ENCODE data around the gene ST3GAL4. TPM values are rescaled to one million over a fixed set of nuclear protein-coding genes. Genes with fewer than 3 reads are reported as not detected.

ST3GAL4 gene
- total RNA-seq, 1 experiment from 2014 or later: 13.1 TPM

- Histone ChIP-seq H3K4me3 (replicated peaks in 1 of 2; ENCODE audit: low read depth in 1 of 2, low read length in 2 of 2) (no peak overlapping the region), H2AFZ (ENCODE audit: low read depth, low read length, poor library complexity, severe bottlenecking) (no peak overlapping the region), H3K9ac (ENCODE audit: low read length) (no peak overlapping the region), H4K20me1 (ENCODE audit: insufficient read depth) (no peaks in the 10 kb centered on the region), H3K79me2 (ENCODE audit: insufficient read depth, low read length) (no peaks in the 10 kb centered on the region), H3K9me2 (ENCODE audit: insufficient read depth) (no peaks in the 10 kb centered on the region), H3K4me2 (ENCODE audit: low read length) (peak overlapping the region; percentile 23; the same call in 1 of the 2 replicates), H3K4me1 (ENCODE audit: control insufficient read depth in 1 of 2, insufficient read depth in 2 of 2, low read length in 2 of 2) (peaks cover 0 to 10% of the 10 kb centered on the region in 2 experiments; a peak in 2 of 4 replicates), H3K9me3 (ENCODE audit: control insufficient read depth in 1 of 2, insufficient read depth in 1 of 2, low read depth in 1 of 2, low read length in 2 of 2) (no peaks in the 10 kb centered on the region), H3K27ac (ENCODE audit: low read depth, low read length) (no peak overlapping the region), H3K36me3 (ENCODE audit: control insufficient read depth in 1 of 2, insufficient read depth in 2 of 2, low read length in 2 of 2) (no peaks in the 10 kb centered on the region), H3K27me3 (ENCODE audit: insufficient read depth, low read length) (no peaks in the 10 kb centered on the region)
- DNase-seq (ENCODE audit: low read depth, low spot score): no peak
- peak; percentile 42; the same call in 1 of the 2 replicates for ATAC-seq
- no TSS peak for BruUV-seq (replicated peaks)
- intact Hi-C loops (cut with micrococcal nuclease): no loop called here
- RAD21 ChIA-PET (ENCODE audit: low non-redundant PET in 1 of 2, low total read pairs in 2 of 2, uncharacterized antibody in 2 of 2, unreplicated experiment in 2 of 2): no interaction called here
- CTCF ChIA-PET: no interaction called here
- POLR2A ChIA-PET: no interaction called here
- TF ChIP-seq JUND (IDR thresholded peaks at IDR 0.05) (no peak), FOSL1 (IDR thresholded peaks at IDR 0.05; ENCODE audit: low read depth) (0 out of 2 replicates have a peak, but pooled peaks have one; percentile 12)
Observed at GRCh38 chr11:126332221-126332711, 23.2 kb upstream of the ST3GAL4 start.

GRCh38 chr11:126333142-126333541 lies 22.3 kb upstream of the ST3GAL4 start:
- no peak overlapping the region for H3K27ac ChIP-seq (ENCODE audit: low read depth, low read length)
- no peaks in the 10 kb centered on the region for H3K79me2 ChIP-seq (ENCODE audit: insufficient read depth, low read length)
- H3K4me1 ChIP-seq (ENCODE audit: control insufficient read depth in 1 of 2, insufficient read depth in 2 of 2, low read length in 2 of 2): peaks cover 0 to 10% of the 10 kb centered on the region in 2 experiments; a peak in 2 of 4 replicates
- H3K4me3 ChIP-seq (replicated peaks in 1 of 2; ENCODE audit: low read depth in 1 of 2, low read length in 2 of 2): no peak overlapping the region
- ChIA-PET CTCF (no interaction called here), RAD21 (ENCODE audit: low non-redundant PET in 1 of 2, low total read pairs in 2 of 2, uncharacterized antibody in 2 of 2, unreplicated experiment in 2 of 2) (no interaction called here), POLR2A (no interaction called here)
- H4K20me1 ChIP-seq (ENCODE audit: insufficient read depth): no peaks in the 10 kb centered on the region
- no peak overlapping the region for H2AFZ ChIP-seq (ENCODE audit: low read depth, low read length, poor library complexity, severe bottlenecking)
- BruUV-seq (replicated peaks): no TSS peak
- no peak for TF ChIP-seq MAX (IDR thresholded peaks at IDR 0.05)
- no peak for TF ChIP-seq SRF (IDR thresholded peaks at IDR 0.05; ENCODE audit: low read depth)
- no peak for TF ChIP-seq SIN3A (IDR thresholded peaks at IDR 0.05; ENCODE audit: low read depth)
- TF ChIP-seq REST (IDR thresholded peaks at IDR 0.05; ENCODE audit: low read depth): no peak
- TF ChIP-seq TCF7L2 (IDR thresholded peaks at IDR 0.05; ENCODE audit: borderline replicate concordance, extremely low read depth, insufficient read depth, insufficient read length): no peak
- TF ChIP-seq EGR1 (IDR thresholded peaks at IDR 0.05; ENCODE audit: low read depth): no peak
- TF ChIP-seq ZBTB33 (IDR thresholded peaks at IDR 0.05; ENCODE audit: extremely low read depth, insufficient replicate concordance, low read length): no peak
- TF ChIP-seq POLR2AphosphoS5 (IDR thresholded peaks at IDR 0.05; ENCODE audit: low read depth, low read length): no peak
- no peak for TF ChIP-seq ZFX (IDR thresholded peaks at IDR 0.05)
- no peak for TF ChIP-seq EZH2phosphoT487 (IDR thresholded peaks at IDR 0.05; ENCODE audit: borderline replicate concordance)
- no peak for TF ChIP-seq RAD21 (IDR thresholded peaks at IDR 0.05; ENCODE audit: low read depth)
- no peak for TF ChIP-seq ATF3 (IDR thresholded peaks at IDR 0.05)
- TF ChIP-seq POLR2A (IDR thresholded peaks at IDR 0.05; ENCODE audit: borderline replicate concordance, extremely low read depth, insufficient read depth, insufficient read length): no peak
- no peak for TF ChIP-seq ZNF274 (IDR thresholded peaks at IDR 0.05; ENCODE audit: low read depth, low read length)
- no peak for TF ChIP-seq EZH2 (IDR thresholded peaks at IDR 0.05)
- H3K36me3 ChIP-seq (ENCODE audit: control insufficient read depth in 1 of 2, insufficient read depth in 2 of 2, low read length in 2 of 2): no peaks in the 10 kb centered on the region
- no peaks in the 10 kb centered on the region for H3K9me3 ChIP-seq (ENCODE audit: control insufficient read depth in 1 of 2, insufficient read depth in 1 of 2, low read depth in 1 of 2, low read length in 2 of 2)
- DNase-seq (ENCODE audit: low read depth, low spot score): no peak
- no peak overlapping the region for H3K4me2 ChIP-seq (ENCODE audit: low read length)
- no peaks in the 10 kb centered on the region for H3K27me3 ChIP-seq (ENCODE audit: insufficient read depth, low read length)
- no peak for ATAC-seq
- intact Hi-C loops (cut with micrococcal nuclease): no loop called here
- H3K9me2 ChIP-seq (ENCODE audit: insufficient read depth): no peaks in the 10 kb centered on the region
- H3K9ac ChIP-seq (ENCODE audit: low read length): no peak overlapping the region

All from HCT116 (cell line).